Panc1 (cell line): Measurements from ENCODE around the gene DAPK1. TPM values are rescaled to one million over a fixed set of nuclear protein-coding genes. Genes with fewer than 3 reads are reported as not detected.

Experiments used
- ATAC-seq: fragments of 200-7000 bp; cut with Tn5 transposase; 2 replicates; pipeline ENCODE4 v1.9.1; 2020; ENCODE audit warnings: mild to moderate bottlenecking, moderate library complexity
- BruUV-seq: library from RNA; stranded (reverse); fragments of 400-500 nt; replicated peaks from 2 replicates; lab custom pipeline; 2021; lab: Mats Ljungman, UMichigan
- CTCF ChIA-PET: fragments of 300-600 bp; sonication (Branson Sonifier 250); formaldehyde crosslinking; loops from one replicate; lab custom pipeline; 2022; ENCODE audit warnings: antibody characterized with exemption; lab: Charles Lee
- POLR2A ChIA-PET: fragments of 300-600 bp; sonication (Branson Sonifier 250); formaldehyde crosslinking; loops from one replicate; lab custom pipeline; 2022; ENCODE audit warnings: antibody characterized with exemption; lab: Charles Lee
- DNase-seq: peaks from one replicate; pipeline ENCODE4 v3.0.0-alpha.2; 2010; ENCODE audit warnings: low read depth, low spot score
- H3K27ac ChIP-seq: 2 replicates; pipeline ENCODE4 v1.5.1; 2011; ENCODE audit warnings: mild to moderate bottlenecking, low read length, inconsistent platforms
- H3K27me3 ChIP-seq: fragments of 200-500 bp; sonication (Bioruptor generic); 2 replicates; pipeline ENCODE4 v1.6.0; 2014; ENCODE audit warnings: low read length, inconsistent platforms; ENCODE audit not compliant: control insufficient read depth, insufficient read depth
- H3K36me3 ChIP-seq: fragments of 200-500 bp; sonication (Bioruptor generic); 2 replicates; pipeline ENCODE4 v1.5.1; 2014; ENCODE audit warnings: inconsistent platforms, mild to moderate bottlenecking, low read length, moderate library complexity; ENCODE audit not compliant: control insufficient read depth, insufficient read depth
- H3K4me1 ChIP-seq: 2 replicates; pipeline ENCODE4 v1.5.1; 2011; ENCODE audit warnings: inconsistent platforms, mild to moderate bottlenecking, low read length, moderate library complexity; ENCODE audit not compliant: control insufficient read depth, insufficient read depth
- H3K4me3 ChIP-seq, 2 experiments: 2 replicates each; pipeline ENCODE4 v1.5.1; 2011 to 2012; ENCODE audit warnings: low read depth in 2 of 2, low read length in 2 of 2, mild to moderate bottlenecking in 2 of 2, inconsistent platforms in 1 of 2, moderate library complexity in 1 of 2
- H3K9me3 ChIP-seq: fragments of 200-500 bp; sonication (Bioruptor generic); 2 replicates; pipeline ENCODE4 v1.5.1; 2014; ENCODE audit warnings: low read depth, mild to moderate bottlenecking, inconsistent platforms, low read length, moderate library complexity; ENCODE audit not compliant: control insufficient read depth, insufficient read depth
- POLR2AphosphoS5 ChIP-seq: IDR thresholded peaks from 2 replicates; pipeline ENCODE4 v1.6.1; 2012; ENCODE audit warnings: mild to moderate bottlenecking, low read depth, low read length, moderate library complexity
- SIN3A ChIP-seq: IDR thresholded peaks from 2 replicates; pipeline ENCODE4 v1.6.1; 2012; ENCODE audit warnings: low read depth, mild to moderate bottlenecking, low read length, moderate library complexity, borderline replicate concordance; ENCODE audit not compliant: insufficient read depth
- TCF7L2 ChIP-seq: IDR thresholded peaks from 2 replicates; pipeline ENCODE4 v1.6.1; 2011; ENCODE audit warnings: mild to moderate bottlenecking, low read depth, low read length, inconsistent platforms
- in situ Hi-C: cut with HindIII; loops from 2 replicates; pipeline ENCODE4 v1.10.0; 2016; ENCODE audit warnings: low sequenced_read_pairs, low pct_unique_long_range_greater_than_20kb
- intact Hi-C: fragments of 100-400 bp; cut with micrococcal nuclease; formaldehyde crosslinking; loops from one replicate; pipeline ENCODE4 v1.10.0; 2022; ENCODE audit not compliant: unreplicated experiment
- total RNA-seq: library from RNA; stranded (reverse); gene quantifications from one replicate; pipeline ENCODE4 v1.2.1, GENCODE V29; 2021; ENCODE audit not compliant: unreplicated experiment
- TF ChIP-seq, protein P1 (sequence below): fragments of 450-650 bp; IDR thresholded peaks from 2 replicates; pipeline ENCODE4 v1.5.1; 2017; ENCODE audit warnings: mild to moderate bottlenecking
- TF ChIP-seq, protein P2 (sequence below), 2 experiments: IDR thresholded peaks; 2 replicates each; pipeline ENCODE4 v1.6.1; 2011 to 2012; ENCODE audit warnings: low read depth in 2 of 2, control low read depth in 1 of 2, low read length in 1 of 2, mild to moderate bottlenecking in 1 of 2, moderate library complexity in 1 of 2; ENCODE audit not compliant: insufficient read depth in 1 of 2

DAPK1 gene
- total RNA-seq, 1 experiment from 2014 or later, result 0.87 TPM

DNA sequence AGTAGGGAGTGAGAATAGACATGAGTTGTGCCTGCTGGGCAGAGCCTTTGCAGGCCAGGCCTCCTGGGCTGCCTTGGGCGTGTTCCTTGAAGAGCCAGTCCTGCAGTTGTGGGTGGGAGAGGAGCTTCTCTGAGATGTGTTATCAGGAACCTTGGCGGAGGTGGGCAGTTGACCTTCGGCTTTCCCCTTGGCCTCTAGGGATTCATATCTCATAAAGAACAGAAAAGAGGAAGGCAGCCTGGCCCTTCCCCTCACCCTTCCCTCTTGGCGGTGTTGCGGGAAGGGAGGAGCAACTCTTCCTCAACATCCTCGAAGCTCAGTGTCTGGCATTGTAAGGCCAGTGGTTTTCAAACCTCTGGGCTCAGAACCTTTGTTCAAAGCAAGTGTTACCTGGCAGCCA is 59.2 kb downstream of the DAPK1 start:
- Histone ChIP-seq H3K9me3 (no peaks in the 10 kb centered on the region), H3K4me3 (no peak overlapping the region), H3K27me3 (no peaks in the 10 kb centered on the region), H3K4me1 (no peaks in the 10 kb centered on the region), H3K36me3 (no peaks in the 10 kb centered on the region), H3K27ac (no peak overlapping the region)
- ATAC-seq (no peak), DNase-seq (no peak)
- ChIA-PET CTCF (no interaction called here), POLR2A (no interaction called here)
- intact Hi-C loops, result no loop called here
- BruUV-seq, result no TSS peak
- in situ Hi-C loops, result no loop called here
- TF ChIP-seq, protein P1, sequence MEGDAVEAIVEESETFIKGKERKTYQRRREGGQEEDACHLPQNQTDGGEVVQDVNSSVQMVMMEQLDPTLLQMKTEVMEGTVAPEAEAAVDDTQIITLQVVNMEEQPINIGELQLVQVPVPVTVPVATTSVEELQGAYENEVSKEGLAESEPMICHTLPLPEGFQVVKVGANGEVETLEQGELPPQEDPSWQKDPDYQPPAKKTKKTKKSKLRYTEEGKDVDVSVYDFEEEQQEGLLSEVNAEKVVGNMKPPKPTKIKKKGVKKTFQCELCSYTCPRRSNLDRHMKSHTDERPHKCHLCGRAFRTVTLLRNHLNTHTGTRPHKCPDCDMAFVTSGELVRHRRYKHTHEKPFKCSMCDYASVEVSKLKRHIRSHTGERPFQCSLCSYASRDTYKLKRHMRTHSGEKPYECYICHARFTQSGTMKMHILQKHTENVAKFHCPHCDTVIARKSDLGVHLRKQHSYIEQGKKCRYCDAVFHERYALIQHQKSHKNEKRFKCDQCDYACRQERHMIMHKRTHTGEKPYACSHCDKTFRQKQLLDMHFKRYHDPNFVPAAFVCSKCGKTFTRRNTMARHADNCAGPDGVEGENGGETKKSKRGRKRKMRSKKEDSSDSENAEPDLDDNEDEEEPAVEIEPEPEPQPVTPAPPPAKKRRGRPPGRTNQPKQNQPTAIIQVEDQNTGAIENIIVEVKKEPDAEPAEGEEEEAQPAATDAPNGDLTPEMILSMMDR, result no peak
- no peak for TF ChIP-seq SIN3A
- no peak for TF ChIP-seq TCF7L2
- no peak for TF ChIP-seq POLR2AphosphoS5
- TF ChIP-seq, protein P2, sequence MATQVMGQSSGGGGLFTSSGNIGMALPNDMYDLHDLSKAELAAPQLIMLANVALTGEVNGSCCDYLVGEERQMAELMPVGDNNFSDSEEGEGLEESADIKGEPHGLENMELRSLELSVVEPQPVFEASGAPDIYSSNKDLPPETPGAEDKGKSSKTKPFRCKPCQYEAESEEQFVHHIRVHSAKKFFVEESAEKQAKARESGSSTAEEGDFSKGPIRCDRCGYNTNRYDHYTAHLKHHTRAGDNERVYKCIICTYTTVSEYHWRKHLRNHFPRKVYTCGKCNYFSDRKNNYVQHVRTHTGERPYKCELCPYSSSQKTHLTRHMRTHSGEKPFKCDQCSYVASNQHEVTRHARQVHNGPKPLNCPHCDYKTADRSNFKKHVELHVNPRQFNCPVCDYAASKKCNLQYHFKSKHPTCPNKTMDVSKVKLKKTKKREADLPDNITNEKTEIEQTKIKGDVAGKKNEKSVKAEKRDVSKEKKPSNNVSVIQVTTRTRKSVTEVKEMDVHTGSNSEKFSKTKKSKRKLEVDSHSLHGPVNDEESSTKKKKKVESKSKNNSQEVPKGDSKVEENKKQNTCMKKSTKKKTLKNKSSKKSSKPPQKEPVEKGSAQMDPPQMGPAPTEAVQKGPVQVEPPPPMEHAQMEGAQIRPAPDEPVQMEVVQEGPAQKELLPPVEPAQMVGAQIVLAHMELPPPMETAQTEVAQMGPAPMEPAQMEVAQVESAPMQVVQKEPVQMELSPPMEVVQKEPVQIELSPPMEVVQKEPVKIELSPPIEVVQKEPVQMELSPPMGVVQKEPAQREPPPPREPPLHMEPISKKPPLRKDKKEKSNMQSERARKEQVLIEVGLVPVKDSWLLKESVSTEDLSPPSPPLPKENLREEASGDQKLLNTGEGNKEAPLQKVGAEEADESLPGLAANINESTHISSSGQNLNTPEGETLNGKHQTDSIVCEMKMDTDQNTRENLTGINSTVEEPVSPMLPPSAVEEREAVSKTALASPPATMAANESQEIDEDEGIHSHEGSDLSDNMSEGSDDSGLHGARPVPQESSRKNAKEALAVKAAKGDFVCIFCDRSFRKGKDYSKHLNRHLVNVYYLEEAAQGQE (IDR thresholded peaks at IDR 0.05; ENCODE audit: insufficient read depth in 1 of 2, low read depth in 2 of 2, low read length in 1 of 2), result no peak

DNA sequence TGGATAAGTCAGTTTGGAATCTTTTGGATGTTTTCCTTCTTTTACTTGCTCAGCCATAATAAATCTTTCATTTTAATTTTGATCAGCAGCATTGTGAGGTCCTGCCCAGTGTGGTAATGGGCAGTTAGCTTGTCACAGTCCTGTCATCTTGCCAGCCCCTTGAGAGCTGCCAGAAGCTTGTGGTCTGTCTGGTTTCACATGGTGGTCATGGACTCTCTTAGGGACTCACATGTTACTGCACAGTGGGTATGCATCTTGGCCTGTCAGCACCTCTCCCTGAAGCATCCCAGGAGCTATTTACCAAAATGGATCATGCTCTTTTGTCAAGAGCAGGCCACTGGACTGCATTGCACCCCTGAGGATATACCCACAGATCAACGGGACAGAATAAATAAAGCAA is 60.3 kb downstream of the DAPK1 start:
- in situ Hi-C loops, result no loop called here
- Histone ChIP-seq H3K36me3 (no peaks in the 10 kb centered on the region), H3K4me1 (no peaks in the 10 kb centered on the region), H3K9me3 (no peaks in the 10 kb centered on the region), H3K27ac (no peak overlapping the region), H3K27me3 (no peaks in the 10 kb centered on the region), H3K4me3 (no peak overlapping the region)
- CTCF ChIA-PET, result no interaction called here
- TF ChIP-seq TCF7L2, result no peak
- TF ChIP-seq, protein P2 (IDR thresholded peaks at IDR 0.05; ENCODE audit: insufficient read depth in 1 of 2, low read depth in 2 of 2, low read length in 1 of 2), result no peak
- TF ChIP-seq POLR2AphosphoS5, result no peak
- TF ChIP-seq, protein P1, result no peak
- TF ChIP-seq SIN3A, result no peak
- no peak for ATAC-seq
- no TSS peak for BruUV-seq
- DNase-seq, result no peak
- intact Hi-C loops, result no loop called here
- POLR2A ChIA-PET, result no interaction called here
